A549 treated with Mapracorat at 1 μM for 4 hours (cell line): ENCODE results near the gene ATG14. TPM values are rescaled to one million over a fixed set of nuclear protein-coding genes. Genes with fewer than 3 reads are reported as not detected.

Experiments
- total RNA-seq: library from RNA; stranded (reverse); fragments of 200-300 nt; extraction: Qiagen RNA extraction; gene quantifications from 5 replicates; pipeline ENCODE4 v1.2.3, GENCODE V29; 2022

The ATG14 gene, protein sequence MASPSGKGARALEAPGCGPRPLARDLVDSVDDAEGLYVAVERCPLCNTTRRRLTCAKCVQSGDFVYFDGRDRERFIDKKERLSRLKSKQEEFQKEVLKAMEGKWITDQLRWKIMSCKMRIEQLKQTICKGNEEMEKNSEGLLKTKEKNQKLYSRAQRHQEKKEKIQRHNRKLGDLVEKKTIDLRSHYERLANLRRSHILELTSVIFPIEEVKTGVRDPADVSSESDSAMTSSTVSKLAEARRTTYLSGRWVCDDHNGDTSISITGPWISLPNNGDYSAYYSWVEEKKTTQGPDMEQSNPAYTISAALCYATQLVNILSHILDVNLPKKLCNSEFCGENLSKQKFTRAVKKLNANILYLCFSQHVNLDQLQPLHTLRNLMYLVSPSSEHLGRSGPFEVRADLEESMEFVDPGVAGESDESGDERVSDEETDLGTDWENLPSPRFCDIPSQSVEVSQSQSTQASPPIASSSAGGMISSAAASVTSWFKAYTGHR
- total RNA-seq: 4.6 to 5.8 TPM (median 5.2 TPM) in 5 replicates

DNA sequence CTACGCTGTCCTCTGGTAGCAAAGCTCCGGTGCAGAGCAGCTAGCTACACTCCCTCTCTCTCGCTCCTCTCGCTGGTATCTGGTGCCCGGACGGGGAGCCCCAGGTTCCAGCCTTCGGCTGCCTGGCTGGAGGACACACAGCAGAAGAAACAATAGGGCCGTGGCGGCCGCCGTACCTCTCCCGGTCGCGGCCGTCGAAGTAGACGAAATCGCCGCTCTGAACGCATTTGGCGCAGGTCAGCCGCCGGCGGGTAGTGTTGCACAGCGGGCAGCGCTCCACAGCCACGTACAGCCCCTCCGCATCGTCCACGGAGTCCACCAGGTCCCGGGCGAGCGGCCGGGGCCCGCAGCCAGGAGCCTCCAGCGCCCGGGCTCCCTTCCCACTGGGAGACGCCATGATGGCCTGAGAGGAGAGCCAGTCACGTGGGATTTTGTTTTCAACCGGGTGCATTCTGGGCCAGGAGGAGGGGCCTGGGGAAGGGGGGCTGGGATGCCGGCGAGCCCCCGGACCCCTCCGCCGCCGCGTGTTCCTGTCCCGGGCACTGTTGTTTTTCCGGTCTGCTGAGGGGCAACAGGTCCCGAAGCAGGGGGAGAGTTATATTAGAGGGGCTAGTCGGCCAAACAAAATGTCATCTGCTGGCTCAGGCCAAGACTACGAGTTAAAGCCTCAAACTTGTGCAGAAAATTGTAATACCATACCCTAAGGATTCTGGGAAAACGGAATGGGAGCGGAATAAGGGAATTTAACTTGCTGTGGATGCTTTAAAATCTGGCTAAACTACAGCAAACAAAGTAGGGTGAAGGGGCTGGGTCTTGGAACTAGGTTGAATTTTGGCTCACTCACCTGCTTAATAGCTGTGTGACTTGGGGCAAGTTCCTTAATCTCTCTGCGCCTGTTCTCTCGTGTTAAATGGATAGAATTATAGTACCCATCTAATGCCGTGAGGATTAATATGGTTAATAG lies at the start of gene ATG14:
TSS of gene ATG14 (minus strand) at position 405 of the 964 bp plus-strand sequence. CDS start at position 397, 8 bp downstream.

DNA sequence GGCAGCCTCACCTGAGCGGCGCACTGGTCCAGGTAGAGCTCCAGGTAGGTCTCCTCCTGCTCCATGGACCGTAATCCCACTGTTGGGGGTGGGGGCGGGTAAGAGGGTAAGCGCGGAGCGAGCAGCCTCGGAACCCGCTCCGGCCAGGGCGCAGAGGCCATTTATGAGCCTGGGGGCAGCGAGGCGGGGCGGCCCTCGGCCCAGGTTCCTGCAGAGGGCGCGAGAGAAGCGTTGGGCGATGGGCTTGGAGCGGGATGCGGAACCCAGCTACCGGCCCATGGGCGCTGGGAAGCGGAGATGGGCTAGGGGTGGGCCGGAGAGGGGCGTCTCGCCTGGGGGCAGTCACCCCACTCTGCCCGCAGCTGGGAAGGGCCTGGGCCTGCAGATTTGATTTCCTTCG lies 28.8 kb upstream of the ATG14 start, which contains the start of gene TBPL2:
TSS of gene TBPL2 (minus strand) at position 232 of the 400 bp plus-strand sequence. CDS start at position 65, 167 bp downstream.

Other genes with a start within 250 kb of the ATG14 start
- 24.7 to 33.0 TPM (median 30.9 TPM) in 5 replicates for gene DLGAP5, start 220.2 kb downstream of the ATG14 start, total RNA-seq
- 11.0 to 15.9 TPM (median 15.1 TPM) in 5 replicates for gene FBXO34, start 140.4 kb downstream of the ATG14 start, total RNA-seq
- gene TBPL2, start 28.8 kb upstream of the ATG14 start, total RNA-seq: not detected in 5 replicates
- gene KTN1, start 168.4 kb upstream of the ATG14 start, total RNA-seq: 96.5 to 145 TPM (median 107 TPM) in 5 replicates